Liver (tissue), 9 donors: ENCODE results near the gene NCDN. TPM values are rescaled to one million over a fixed set of nuclear protein-coding genes. Genes with fewer than 3 reads are reported as not detected.

Experiments
- DNase-seq: peaks from one replicate; pipeline ENCODE4 v3.0.0-alpha.2; 2017; ENCODE audit warnings: low spot score
- H3K27ac ChIP-seq, 2 donors: one replicate each; pipeline ENCODE4 v1.7.0; 2013; ENCODE audit warnings: inconsistent platforms in 2 of 2, low read length in 2 of 2, control low read depth in 1 of 2, low read depth in 1 of 2, mild to moderate bottlenecking in 1 of 2
- H3K27me3 ChIP-seq, 4 donors: one replicate each; pipeline versions ENCODE4 v1.6.1 to v1.7.0; 2013; ENCODE audit warnings: low read length in 3 of 4, inconsistent platforms in 1 of 4, mild to moderate bottlenecking in 1 of 4, moderate library complexity in 1 of 4; ENCODE audit not compliant: control insufficient read depth in 4 of 4, insufficient read depth in 4 of 4
- H3K36me3 ChIP-seq, 4 donors: one replicate each; pipeline versions ENCODE4 v1.6.1 to v1.7.0; 2013; ENCODE audit warnings: low read length in 3 of 4, mild to moderate bottlenecking in 3 of 4, low read depth in 1 of 4, moderate library complexity in 1 of 4; ENCODE audit not compliant: control insufficient read depth in 4 of 4, insufficient read depth in 3 of 4
- H3K4me1 ChIP-seq, 4 donors: one replicate each; pipeline versions ENCODE4 v1.6.1 to v1.7.0; 2013; ENCODE audit warnings: low read length in 3 of 4, mild to moderate bottlenecking in 3 of 4, moderate library complexity in 1 of 4; ENCODE audit not compliant: control insufficient read depth in 4 of 4, insufficient read depth in 4 of 4
- H3K4me3 ChIP-seq, 3 donors: one replicate each; pipeline versions ENCODE4 v1.6.1 to v1.7.0; 2013; ENCODE audit warnings: low read length in 3 of 3, control low read depth in 1 of 3, low read depth in 1 of 3, mild to moderate bottlenecking in 1 of 3
- H3K9ac ChIP-seq, 2 donors: one replicate each; pipeline ENCODE4 v1.7.0; 2013; ENCODE audit warnings: low read length in 2 of 2, mild to moderate bottlenecking in 2 of 2, moderate library complexity in 2 of 2, control low read depth in 1 of 2, low read depth in 1 of 2
- H3K9me3 ChIP-seq, 4 donors: one replicate each; pipeline versions ENCODE4 v1.6.1 to v1.7.0; 2013; ENCODE audit warnings: low read length in 3 of 4; ENCODE audit not compliant: control insufficient read depth in 4 of 4
- ATF3 ChIP-seq: IDR thresholded peaks from 2 replicates; pipeline ENCODE4 v1.6.1; 2016; ENCODE audit warnings: antibody characterized with exemption
- EGR1 ChIP-seq, 2 donors: IDR thresholded peaks; 2 replicates each; pipeline ENCODE4 v1.6.1; 2016 to 2018; ENCODE audit warnings: antibody characterized with exemption in 2 of 2, low read depth in 2 of 2
- FOXA1 ChIP-seq: IDR thresholded peaks from 2 replicates; pipeline ENCODE4 v1.6.1; 2016; ENCODE audit warnings: antibody characterized with exemption
- GABPA ChIP-seq, 2 donors: IDR thresholded peaks in 1 of 2; conservative IDR thresholded peaks in 1 of 2; 2 replicates each; pipeline ENCODE4 v1.6.1; 2016; ENCODE audit warnings: antibody characterized with exemption in 2 of 2, mild to moderate bottlenecking in 1 of 2, moderate library complexity in 1 of 2
- HNF4A ChIP-seq, 2 donors: conservative IDR thresholded peaks; 2 replicates each; pipeline ENCODE4 v1.6.1; 2016; ENCODE audit warnings: antibody characterized with exemption in 2 of 2, mild to moderate bottlenecking in 2 of 2
- RAD21 ChIP-seq, 2 donors: IDR thresholded peaks; 2 replicates each; pipeline ENCODE4 v1.6.1; 2016; ENCODE audit warnings: antibody characterized with exemption in 2 of 2, mild to moderate bottlenecking in 2 of 2
- SP1 ChIP-seq: IDR thresholded peaks from 2 replicates; pipeline ENCODE4 v1.6.1; 2018; ENCODE audit warnings: antibody characterized with exemption, mild to moderate bottlenecking
- TAF1 ChIP-seq: conservative IDR thresholded peaks from 2 replicates; pipeline ENCODE4 v1.6.1; 2016; ENCODE audit warnings: antibody characterized with exemption, mild to moderate bottlenecking
- ZBTB33 ChIP-seq: IDR thresholded peaks from 2 replicates; pipeline ENCODE4 v1.6.1; 2016; ENCODE audit warnings: antibody characterized with exemption
- WGBS: extraction: QIAGEN DNeasy Blood & Tissue Kit; methylation state at CpG from one replicate; pipeline ENCODE4 v1.1.7; 2013; 5-methylcytosine and 5-hydroxymethylcytosine counted together
- polyA plus RNA-seq, 2 donors: library from polyadenylated mRNA; stranded (reverse) in 1 of 2; unstranded in 1 of 2; fragments of 200-250 nt in 1 of 2; fragments of >200 nt in 1 of 2; fragmentation: Nextera tagmentation in 1 of 2; extraction: Ambion mirVana in 1 of 2; gene quantifications; one replicate each; pipeline versions ENCODE4 v1.2.1 to v1.2.3, GENCODE V29; 2013 to 2015
- total RNA-seq, 2 donors: library from RNA; depleted of rRNA; stranded (reverse); fragments of >200 nt; gene quantifications; one replicate each; pipeline ENCODE4 v1.2.3, GENCODE V29; 2014
- TF ChIP-seq, protein P1 (sequence below): IDR thresholded peaks from 2 replicates; pipeline ENCODE4 v1.6.1; 2016; ENCODE audit warnings: antibody characterized with exemption, mild to moderate bottlenecking
- TF ChIP-seq, protein P2 (sequence below): IDR thresholded peaks from 2 replicates; pipeline ENCODE4 v1.6.1; 2016; ENCODE audit warnings: antibody characterized with exemption
- donor health status: healthy.
- donor health status: healthy.
- donor health status: healthy.
- donor health status: healthy.
- donor health status: healthy.

NCDN gene
- total and polyA plus RNA-seq, 4 donors = 2.7 to 7.9 (median 5.6) TPM

GRCh38 chr1:35603468-35603867 lies 45.9 kb downstream of the NCDN start:
- 89% methylated on average over 3 of the region's 3 CpGs for WGBS

GRCh38 chr1:35603941-35604340 lies 46.3 kb downstream of the NCDN start:
- TF ChIP-seq GABPA (IDR thresholded peaks at IDR 0.05 in 1 of 2, conservative IDR thresholded peaks at IDR 0.05 in 1 of 2) (no peak), TAF1 (no peak), ATF3 (no peak), ZBTB33 (no peak), SP1 (no peak), HNF4A (conservative IDR thresholded peaks at IDR 0.05) (no peak), EGR1 (IDR thresholded peaks at IDR 0.05; ENCODE audit: low read depth in 2 of 2) (no peak), RAD21 (IDR thresholded peaks at IDR 0.05) (no peak), FOXA1 (no peak)
- TF ChIP-seq, protein P1, sequence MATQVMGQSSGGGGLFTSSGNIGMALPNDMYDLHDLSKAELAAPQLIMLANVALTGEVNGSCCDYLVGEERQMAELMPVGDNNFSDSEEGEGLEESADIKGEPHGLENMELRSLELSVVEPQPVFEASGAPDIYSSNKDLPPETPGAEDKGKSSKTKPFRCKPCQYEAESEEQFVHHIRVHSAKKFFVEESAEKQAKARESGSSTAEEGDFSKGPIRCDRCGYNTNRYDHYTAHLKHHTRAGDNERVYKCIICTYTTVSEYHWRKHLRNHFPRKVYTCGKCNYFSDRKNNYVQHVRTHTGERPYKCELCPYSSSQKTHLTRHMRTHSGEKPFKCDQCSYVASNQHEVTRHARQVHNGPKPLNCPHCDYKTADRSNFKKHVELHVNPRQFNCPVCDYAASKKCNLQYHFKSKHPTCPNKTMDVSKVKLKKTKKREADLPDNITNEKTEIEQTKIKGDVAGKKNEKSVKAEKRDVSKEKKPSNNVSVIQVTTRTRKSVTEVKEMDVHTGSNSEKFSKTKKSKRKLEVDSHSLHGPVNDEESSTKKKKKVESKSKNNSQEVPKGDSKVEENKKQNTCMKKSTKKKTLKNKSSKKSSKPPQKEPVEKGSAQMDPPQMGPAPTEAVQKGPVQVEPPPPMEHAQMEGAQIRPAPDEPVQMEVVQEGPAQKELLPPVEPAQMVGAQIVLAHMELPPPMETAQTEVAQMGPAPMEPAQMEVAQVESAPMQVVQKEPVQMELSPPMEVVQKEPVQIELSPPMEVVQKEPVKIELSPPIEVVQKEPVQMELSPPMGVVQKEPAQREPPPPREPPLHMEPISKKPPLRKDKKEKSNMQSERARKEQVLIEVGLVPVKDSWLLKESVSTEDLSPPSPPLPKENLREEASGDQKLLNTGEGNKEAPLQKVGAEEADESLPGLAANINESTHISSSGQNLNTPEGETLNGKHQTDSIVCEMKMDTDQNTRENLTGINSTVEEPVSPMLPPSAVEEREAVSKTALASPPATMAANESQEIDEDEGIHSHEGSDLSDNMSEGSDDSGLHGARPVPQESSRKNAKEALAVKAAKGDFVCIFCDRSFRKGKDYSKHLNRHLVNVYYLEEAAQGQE = no peak
- peaks cover 28 to 62% (median 53%) of the 10 kb centered on the region in 4 donors for H3K36me3 ChIP-seq
- no peak for DNase-seq

More at GRCh38 chr1:35603468-35603867, 45.9 kb downstream of the NCDN start:
- H3K27ac ChIP-seq = no peak overlapping the region
- H3K4me1 ChIP-seq = no peaks in the 10 kb centered on the region
- no peak overlapping the region for H3K4me3 ChIP-seq
- peaks cover 27 to 59% (median 48%) of the 10 kb centered on the region in 4 donors for H3K36me3 ChIP-seq
- H3K9ac ChIP-seq = no peak overlapping the region
- no peaks in the 10 kb centered on the region for H3K9me3 ChIP-seq
- H3K27me3 ChIP-seq = no peaks in the 10 kb centered on the region
- TF ChIP-seq, protein P2, sequence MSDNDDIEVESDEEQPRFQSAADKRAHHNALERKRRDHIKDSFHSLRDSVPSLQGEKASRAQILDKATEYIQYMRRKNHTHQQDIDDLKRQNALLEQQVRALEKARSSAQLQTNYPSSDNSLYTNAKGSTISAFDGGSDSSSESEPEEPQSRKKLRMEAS = no peak
- no peak for DNase-seq

More at GRCh38 chr1:35603941-35604340, 46.3 kb downstream of the NCDN start:
- Histone ChIP-seq H3K9me3 (no peaks in the 10 kb centered on the region), H3K4me1 (no peaks in the 10 kb centered on the region), H3K27me3 (no peaks in the 10 kb centered on the region), H3K4me3 (no peak overlapping the region), H3K9ac (no peak overlapping the region), H3K27ac (no peak overlapping the region)
- WGBS = 92% methylated on average over 4 of the region's 4 CpGs
